H1 (cell line): Measurements from ENCODE around the gene SLC41A1. TPM values are rescaled to one million over a fixed set of nuclear protein-coding genes. Genes with fewer than 3 reads are reported as not detected.

Experiments
- TBP ChIP-seq: IDR thresholded peaks from 2 replicates; pipeline ENCODE4 v1.6.1; 2011; ENCODE audit warnings: low read depth, low read length, improper control_type of control experiment
- polyA plus RNA-seq, 7 experiments: library from polyadenylated mRNA; depleted of rRNA in 3 of 7; stranded (reverse) in 5 of 7; unstranded in 2 of 7; fragments of >200 nt in 5 of 7; fragments of 200-250 nt in 2 of 7; gene quantifications; 1 replicate in 5 of 7; 2 replicates in 1 of 7; 4 replicates in 1 of 7; pipeline versions ENCODE4 v1.2.1 to v1.2.3, GENCODE V29; 2011 to 2013; ENCODE audit warnings: missing spikeins in 2 of 7, mixed read lengths in 2 of 7
- total RNA-seq: library from RNA; stranded (reverse); fragmentation: NEBNext Ultra II Directional; extraction: Animal tissue kit (Norgen Biotek cat#: 25700); gene quantifications from 2 replicates; pipeline ENCODE4 v1.2.1, GENCODE V29; 2021

The SLC41A1 gene
- total and polyA plus RNA-seq, 2 of the 8 experiments (the other 6 are each of a cell fraction or from before 2014, with no cell fraction given), result 41.2 to 42.3 TPM

DNA sequence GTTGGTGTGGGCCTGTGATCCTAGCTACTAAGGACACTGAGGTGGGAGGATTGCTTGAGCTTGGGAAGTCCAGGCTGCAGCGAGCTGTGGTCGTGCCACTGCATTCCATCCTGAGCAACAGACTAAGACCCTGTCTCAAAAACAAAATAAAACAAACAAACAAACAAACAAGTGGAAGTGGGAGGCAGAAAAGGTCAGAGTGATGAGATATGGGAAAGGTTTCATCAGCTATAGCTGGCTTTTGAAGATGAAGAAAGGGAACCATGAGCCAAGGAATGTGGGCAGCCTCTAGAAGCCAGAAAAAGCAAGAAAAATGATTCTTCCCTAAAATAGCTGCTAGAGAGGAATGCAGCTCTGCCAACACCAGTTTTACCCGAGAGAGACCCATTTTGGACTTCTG is 52.4 kb downstream of the SLC41A1 start (continued):
- TF ChIP-seq TBP, result no peak
